ENCODE data around the gene RNF144B.
"Not testable (repeated sequence)": the region's sequence is repeated elsewhere in the genome, so short reads cannot be mapped to it uniquely, and the experiment has no call there.

Gene RNF144B

GRCh38 chr6:18405477-18406293, 18.5 kb downstream of the RNF144B start:
- DNase-seq (ENCODE audit: low read depth): peak; percentile 97
- H3K4me3 ChIP-seq (ENCODE audit: low read depth, low read length): no peak overlapping the region
- TF ChIP-seq CTCF (IDR thresholded peaks at IDR 0.05; ENCODE audit: control insufficient read depth, extremely low read depth, insufficient read depth): no peak

- TF ChIP-seq CTCF (IDR thresholded peaks at IDR 0.05; ENCODE audit: control insufficient read depth, extremely low read depth, insufficient read depth): no peak
- H3K4me3 ChIP-seq (ENCODE audit: low read depth, low read length): no peak overlapping the region
- DNase-seq (ENCODE audit: low read depth): no peak
These were observed 20.0 kb downstream of the RNF144B start for GRCh38 chr6:18406955-18407749.

- H3K4me3 ChIP-seq (ENCODE audit: low read depth, low read length); DNase-seq (ENCODE audit: low read depth): not testable (repeated sequence)
These were observed 22.5 kb downstream of the RNF144B start for GRCh38 chr6:18409602-18410001.

- no peak for DNase-seq (ENCODE audit: low read depth)
- no peak overlapping the region for H3K4me3 ChIP-seq (ENCODE audit: low read depth, low read length)
- TF ChIP-seq CTCF (IDR thresholded peaks at IDR 0.05; ENCODE audit: control insufficient read depth, extremely low read depth, insufficient read depth): no peak
These were observed 23.3 kb downstream of the RNF144B start for GRCh38 chr6:18410412-18410811.

GRCh38 chr6:18412068-18412467, 24.9 kb downstream of the RNF144B start:
- no peak for DNase-seq (ENCODE audit: low read depth)
- no peak for TF ChIP-seq CTCF (IDR thresholded peaks at IDR 0.05; ENCODE audit: control insufficient read depth, extremely low read depth, insufficient read depth)
- no peak overlapping the region for H3K4me3 ChIP-seq (ENCODE audit: low read depth, low read length)

- no peak for DNase-seq (ENCODE audit: low read depth)
- no peak for TF ChIP-seq CTCF (IDR thresholded peaks at IDR 0.05; ENCODE audit: control insufficient read depth, extremely low read depth, insufficient read depth)
- H3K4me3 ChIP-seq (ENCODE audit: low read depth, low read length): no peak overlapping the region
These were observed 25.5 kb downstream of the RNF144B start for GRCh38 chr6:18412644-18413043.

GRCh38 chr6:18413381-18413780, 26.2 kb downstream of the RNF144B start:
- no peak for DNase-seq (ENCODE audit: low read depth)
- H3K4me3 ChIP-seq (ENCODE audit: low read depth, low read length): no peak overlapping the region
- no peak for TF ChIP-seq CTCF (IDR thresholded peaks at IDR 0.05; ENCODE audit: control insufficient read depth, extremely low read depth, insufficient read depth)
